ENCODE data around the gene ZCCHC14. TPM values are rescaled to one million over a fixed set of nuclear protein-coding genes. Genes with fewer than 3 reads are reported as not detected.
"Not testable (repeated sequence)": the region's sequence is repeated elsewhere in the genome, so short reads cannot be mapped to it uniquely, and the experiment has no call there.

ZCCHC14 gene
- total RNA-seq, 2 experiments from 2014 or later = 16.4 to 18.3 TPM

- CTCF ChIA-PET = no interaction called here
Measured at GRCh38 chr16:87486713-87487247, 6.0 kb downstream of the ZCCHC14 start.

GRCh38 chr16:87486282-87486681 lies 6.5 kb downstream of the ZCCHC14 start:
- no peak for ATAC-seq (ENCODE audit: poor library complexity)
- H3K27me3 ChIP-seq (ENCODE audit: control insufficient read depth in 1 of 2, insufficient read depth in 2 of 2, low read length in 2 of 2) = no peaks in the 10 kb centered on the region
- Mint-ChIP-seq H3K4me3 (peak overlapping the region; percentile 50), H3K27me3 (no peaks in the 10 kb centered on the region), H3K27ac (peak overlapping the region; percentile 52), H3K36me3 (ENCODE audit: low read depth) (peaks cover 22% of the 10 kb centered on the region), H3K4me1 (ENCODE audit: low read depth) (peaks cover 88% of the 10 kb centered on the region), H3K9me3 (no peaks in the 10 kb centered on the region)
- CTCF ChIA-PET = no interaction called here
- intact Hi-C loops (cut with DNase I, micrococcal nuclease) = no loop called here
- H3K4me3 ChIP-seq (ENCODE audit: low read length) = no peak overlapping the region
- DNase-seq = no peak
- no peak for TF ChIP-seq CTCF (IDR thresholded peaks at IDR 0.05)
- H3K4me1 ChIP-seq (ENCODE audit: insufficient read depth, low read length) = peaks cover 44% of the 10 kb centered on the region
- no peaks in the 10 kb centered on the region for H3K9me3 ChIP-seq (ENCODE audit: control insufficient read depth in 1 of 2, insufficient read depth in 1 of 2, low read length in 2 of 2)
- no peaks in the 10 kb centered on the region for H3K36me3 ChIP-seq (ENCODE audit: insufficient read depth, low read length)
- no peak overlapping the region for H3K27ac ChIP-seq (ENCODE audit: low read depth in 1 of 2, low read length in 2 of 2)
- POLR2A ChIA-PET = no interaction called here

More at GRCh38 chr16:87486713-87487247, 6.0 kb downstream of the ZCCHC14 start:
- peak overlapping the region; percentile 5 for H3K4me3 Mint-ChIP-seq
- H3K4me1 Mint-ChIP-seq (ENCODE audit: low read depth) = peaks cover 87% of the 10 kb centered on the region
- peaks cover 49% of the 10 kb centered on the region for H3K4me1 ChIP-seq (ENCODE audit: insufficient read depth, low read length)
- DNase-seq (no peak), ATAC-seq (ENCODE audit: poor library complexity) (no peak)
- peak overlapping the region; percentile 6 for H3K4me3 ChIP-seq (ENCODE audit: low read length)
- H3K27me3 ChIP-seq (ENCODE audit: control insufficient read depth in 1 of 2, insufficient read depth in 2 of 2, low read length in 2 of 2) = no peaks in the 10 kb centered on the region
- intact Hi-C loops (cut with DNase I, micrococcal nuclease) = no loop called here
- peaks cover 24% of the 10 kb centered on the region for H3K36me3 Mint-ChIP-seq (ENCODE audit: low read depth)
- H3K27ac Mint-ChIP-seq = peak overlapping the region; percentile 34
- no peaks in the 10 kb centered on the region for H3K27me3 Mint-ChIP-seq
- no peaks in the 10 kb centered on the region for H3K9me3 ChIP-seq (ENCODE audit: control insufficient read depth in 1 of 2, insufficient read depth in 1 of 2, low read length in 2 of 2)
- H3K27ac ChIP-seq (ENCODE audit: low read depth in 1 of 2, low read length in 2 of 2) = no peak overlapping the region
- POLR2A ChIA-PET = no interaction called here
- TF ChIP-seq CTCF (IDR thresholded peaks at IDR 0.05) = no peak
- no peaks in the 10 kb centered on the region for H3K36me3 ChIP-seq (ENCODE audit: insufficient read depth, low read length)
- no peaks in the 10 kb centered on the region for H3K9me3 Mint-ChIP-seq

GRCh38 chr16:87485792-87486191 lies 7.0 kb downstream of the ZCCHC14 start:
- H3K9me3 ChIP-seq (ENCODE audit: control insufficient read depth in 1 of 2, insufficient read depth in 1 of 2, low read length in 2 of 2); H3K27ac ChIP-seq (ENCODE audit: low read depth in 1 of 2, low read length in 2 of 2); CTCF ChIA-PET; POLR2A ChIA-PET; intact Hi-C loops (cut with DNase I, micrococcal nuclease); DNase-seq; ATAC-seq (ENCODE audit: poor library complexity); H3K36me3 ChIP-seq (ENCODE audit: insufficient read depth, low read length); H3K27me3 Mint-ChIP-seq; H3K4me3 ChIP-seq (ENCODE audit: low read length); H3K9me3 Mint-ChIP-seq; H3K27me3 ChIP-seq (ENCODE audit: control insufficient read depth in 1 of 2, insufficient read depth in 2 of 2, low read length in 2 of 2): not testable (repeated sequence)
- H3K27ac Mint-ChIP-seq = peak overlapping the region; percentile 52
- peaks cover 88% of the 10 kb centered on the region for H3K4me1 Mint-ChIP-seq (ENCODE audit: low read depth)
- H3K4me3 Mint-ChIP-seq = peak overlapping the region; percentile 50
- peaks cover 39% of the 10 kb centered on the region for H3K4me1 ChIP-seq (ENCODE audit: insufficient read depth, low read length)
- H3K36me3 Mint-ChIP-seq (ENCODE audit: low read depth) = peaks cover 23% of the 10 kb centered on the region

Data from CD4-positive, alpha-beta T cell (primary cell).